Measurements from ENCODE around the gene CMIP.
"Not testable (repeated sequence)": the region's sequence is repeated elsewhere in the genome, so short reads cannot be mapped to it uniquely, and the experiment has no call there.

CMIP gene

GRCh38 chr16:81732699-81733098, 288.1 kb downstream of the CMIP start:
- no peak for FAIRE-seq

DNA sequence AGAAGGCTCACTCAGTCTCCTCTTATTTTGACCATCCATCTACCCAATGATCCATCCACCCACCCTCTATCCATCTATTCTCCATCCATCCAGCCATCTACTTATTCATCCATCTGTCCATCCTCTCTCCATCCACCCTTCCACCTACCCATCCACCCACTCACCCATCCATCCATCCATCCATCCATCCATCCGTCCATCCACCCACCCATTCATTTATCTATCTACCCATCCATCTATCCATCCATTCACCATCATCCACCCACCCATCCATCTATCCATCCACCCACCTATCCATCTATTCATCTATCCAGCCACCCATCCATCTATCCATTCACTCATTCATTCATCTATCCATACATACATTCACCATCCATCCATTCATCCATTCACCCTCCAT, 288.7 kb downstream of the CMIP start:
- FAIRE-seq = no peak

GRCh38 chr16:81734632-81735434, 290.2 kb downstream of the CMIP start:
- no peak for FAIRE-seq

DNA sequence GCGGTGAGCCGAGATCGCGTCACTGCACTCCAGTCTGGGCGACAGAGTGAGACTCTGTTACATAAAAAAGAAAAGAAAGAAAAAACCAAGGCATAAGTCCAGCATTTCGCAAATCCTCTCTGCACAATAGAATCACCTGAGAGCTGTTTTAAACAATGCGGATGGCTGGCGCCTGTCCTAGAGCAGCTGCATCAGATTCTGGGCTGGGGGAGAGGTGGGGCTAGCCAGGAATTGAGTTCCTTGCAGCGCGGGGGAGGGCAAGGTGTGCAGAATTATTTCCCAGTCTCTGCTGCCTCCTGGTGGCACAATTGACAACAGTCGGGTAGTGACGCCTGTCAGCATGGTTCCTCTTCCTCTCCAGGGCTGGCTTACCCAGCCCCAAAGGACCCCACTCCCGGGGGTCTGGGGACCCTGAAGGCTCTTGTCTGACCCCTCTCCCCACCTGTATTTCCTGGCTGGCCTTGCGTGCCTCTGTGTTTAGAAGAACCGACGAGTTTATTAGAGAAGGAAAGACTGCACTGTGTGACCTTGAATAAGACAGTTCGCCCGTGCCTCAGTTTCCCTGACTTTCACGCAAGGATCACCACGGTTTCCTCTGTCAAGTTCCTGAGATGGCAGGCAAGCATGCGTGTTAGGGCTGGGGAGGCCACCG, 293.4 kb downstream of the CMIP start:
- FAIRE-seq = no peak

DNA sequence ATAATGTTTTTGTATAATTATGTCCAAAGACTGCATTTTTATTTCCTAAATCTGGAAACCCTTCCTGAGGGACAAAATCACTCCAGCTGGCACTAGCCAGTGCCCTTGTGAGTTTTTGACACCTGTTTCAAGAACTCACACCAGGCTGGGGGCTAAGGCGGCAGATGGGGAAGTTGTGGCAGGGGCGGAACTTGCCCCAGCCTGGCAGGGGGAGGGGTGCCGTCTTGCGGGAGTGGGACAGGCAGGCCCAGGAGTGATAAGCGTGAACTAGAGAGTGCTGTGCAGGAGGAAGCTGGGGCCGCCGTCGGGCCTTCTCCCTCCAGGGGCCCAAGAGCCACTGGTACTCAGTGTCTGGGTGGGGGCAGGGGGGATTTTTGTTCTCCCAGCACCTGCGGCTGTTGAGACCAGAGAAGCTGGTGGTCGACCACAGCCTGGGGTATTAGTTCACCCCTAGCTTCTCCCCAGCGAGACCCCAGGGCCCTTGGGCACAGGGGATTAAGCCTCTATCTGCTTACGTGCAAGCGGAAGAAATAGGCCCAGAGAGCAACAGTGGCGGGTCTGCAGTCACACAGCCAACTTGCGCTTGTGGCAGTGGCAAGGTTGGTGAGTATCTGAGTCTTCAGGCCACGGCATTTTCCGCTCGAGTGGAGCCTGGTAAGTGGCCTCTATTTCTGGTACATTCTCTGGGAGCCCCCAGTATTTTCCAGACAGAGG, 294.3 kb downstream of the CMIP start:
- no peak for FAIRE-seq

DNA sequence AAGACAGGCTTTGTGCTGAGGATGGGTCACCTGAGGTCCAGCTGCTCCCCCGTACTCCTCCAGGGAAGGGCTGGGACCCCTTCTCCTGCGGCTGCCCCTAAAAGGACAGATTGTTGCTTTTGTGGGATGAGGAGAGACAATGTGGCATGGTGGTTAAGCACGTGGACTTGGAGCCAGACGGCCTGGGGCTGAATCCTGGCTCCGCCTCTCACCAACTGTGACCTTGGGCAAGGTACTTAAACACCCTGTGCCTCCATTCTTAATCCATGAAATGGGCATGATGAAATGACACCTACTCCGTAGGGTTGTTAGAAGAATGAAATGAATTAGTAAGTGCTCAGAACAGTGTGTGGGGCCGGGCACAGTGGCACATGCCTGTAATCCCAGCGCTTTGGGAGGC, 294.9 kb downstream of the CMIP start:
- FAIRE-seq = no peak

- FAIRE-seq = no peak
Observed at GRCh38 chr16:81740169-81740568, 295.6 kb downstream of the CMIP start.

DNA sequence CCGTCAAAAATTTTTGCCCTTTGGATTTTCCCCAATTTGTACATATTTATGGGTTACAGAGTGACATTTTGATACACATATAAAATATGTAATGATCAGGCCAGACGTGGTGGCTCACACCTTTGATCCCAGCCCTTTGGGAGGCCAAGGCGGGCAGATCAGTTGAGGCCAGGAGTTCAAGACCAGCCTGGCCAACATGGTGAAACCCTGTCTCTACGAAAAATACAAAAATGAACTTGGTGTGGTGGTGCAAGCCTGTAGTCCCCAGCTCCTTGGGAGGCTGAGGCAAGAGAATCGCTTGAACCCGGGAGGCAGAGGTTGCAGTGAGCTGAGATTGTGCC, 296.8 kb downstream of the CMIP start:
- not testable (repeated sequence) for FAIRE-seq

DNA sequence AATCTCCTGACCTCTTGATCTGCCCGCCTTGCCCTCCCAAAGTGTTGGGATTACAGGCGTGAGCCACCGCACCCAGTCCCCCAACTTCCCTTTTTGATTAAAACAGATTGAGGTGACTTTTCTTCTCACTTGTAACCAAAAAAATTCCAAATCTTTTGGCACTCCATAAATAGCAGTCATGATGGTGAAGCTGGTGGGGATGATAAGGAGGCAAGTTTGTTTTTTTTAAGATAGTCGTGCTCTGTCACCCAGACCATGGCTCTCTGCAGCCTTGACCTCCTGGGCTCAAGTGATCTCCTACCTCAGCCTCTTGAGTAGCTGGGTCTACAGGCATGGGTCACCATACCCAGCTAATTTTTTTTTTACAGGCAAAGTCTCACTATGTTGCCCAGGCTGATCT, 299.8 kb downstream of the CMIP start:
- no peak for FAIRE-seq

GRCh38 chr16:81744911-81745310, 300.3 kb downstream of the CMIP start:
- no peak for FAIRE-seq

- no peak for FAIRE-seq
Observed at GRCh38 chr16:81745704-81746558, 301.3 kb downstream of the CMIP start.

DNA sequence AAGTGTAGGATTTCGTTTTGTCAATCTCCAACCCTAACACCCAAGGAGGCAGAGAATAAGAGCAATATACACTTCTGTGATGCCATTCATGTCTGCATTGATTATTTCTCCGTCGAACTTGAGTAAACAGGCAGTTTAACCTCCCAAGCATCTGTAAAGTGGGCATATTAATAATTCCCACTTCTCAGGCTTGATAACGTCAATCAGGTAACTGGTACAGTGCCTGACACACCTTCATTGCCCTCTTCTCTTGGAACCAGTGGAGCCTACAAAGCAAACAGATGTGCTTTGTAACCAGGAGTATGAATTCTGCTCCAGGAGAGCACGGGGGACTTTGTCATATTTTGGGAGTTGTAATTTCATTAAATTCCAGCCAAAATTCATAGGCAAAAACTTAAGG, 302.0 kb downstream of the CMIP start:
- no peak for FAIRE-seq

DNA sequence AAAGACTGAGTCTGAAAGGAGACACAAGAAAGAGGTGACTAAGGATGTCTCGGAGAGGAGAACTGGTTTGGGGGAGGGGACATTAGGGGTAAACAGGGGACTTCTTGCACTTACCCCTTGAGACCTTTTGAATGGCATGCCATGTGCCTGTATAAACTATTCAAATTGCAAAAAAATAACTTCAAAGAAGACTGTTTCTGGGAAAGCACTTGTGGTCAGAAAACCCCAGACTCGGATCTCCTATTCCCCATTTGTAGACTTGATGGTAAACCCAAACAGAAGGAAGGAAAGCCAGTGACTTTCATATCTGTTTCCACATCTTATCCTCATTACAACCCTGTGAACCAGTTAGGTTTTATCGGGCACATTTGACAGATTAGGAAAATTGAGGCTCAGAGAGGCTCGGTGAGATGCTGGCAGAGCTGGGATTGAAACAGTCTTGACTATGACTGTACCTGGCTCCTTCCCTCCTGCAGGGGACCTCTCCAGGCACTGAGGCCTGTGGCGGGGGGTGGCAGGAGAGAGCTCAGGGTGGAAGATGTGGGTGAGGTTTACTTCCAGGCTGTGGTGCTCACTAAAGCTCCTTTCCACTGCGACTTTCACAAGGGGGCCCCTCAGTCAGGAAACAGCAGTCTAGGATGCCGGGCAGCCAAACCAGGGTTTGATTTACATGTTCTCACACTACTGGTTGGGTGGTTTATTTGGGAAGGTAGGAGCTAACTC, 304.0 kb downstream of the CMIP start:
- no peak for FAIRE-seq

DNA sequence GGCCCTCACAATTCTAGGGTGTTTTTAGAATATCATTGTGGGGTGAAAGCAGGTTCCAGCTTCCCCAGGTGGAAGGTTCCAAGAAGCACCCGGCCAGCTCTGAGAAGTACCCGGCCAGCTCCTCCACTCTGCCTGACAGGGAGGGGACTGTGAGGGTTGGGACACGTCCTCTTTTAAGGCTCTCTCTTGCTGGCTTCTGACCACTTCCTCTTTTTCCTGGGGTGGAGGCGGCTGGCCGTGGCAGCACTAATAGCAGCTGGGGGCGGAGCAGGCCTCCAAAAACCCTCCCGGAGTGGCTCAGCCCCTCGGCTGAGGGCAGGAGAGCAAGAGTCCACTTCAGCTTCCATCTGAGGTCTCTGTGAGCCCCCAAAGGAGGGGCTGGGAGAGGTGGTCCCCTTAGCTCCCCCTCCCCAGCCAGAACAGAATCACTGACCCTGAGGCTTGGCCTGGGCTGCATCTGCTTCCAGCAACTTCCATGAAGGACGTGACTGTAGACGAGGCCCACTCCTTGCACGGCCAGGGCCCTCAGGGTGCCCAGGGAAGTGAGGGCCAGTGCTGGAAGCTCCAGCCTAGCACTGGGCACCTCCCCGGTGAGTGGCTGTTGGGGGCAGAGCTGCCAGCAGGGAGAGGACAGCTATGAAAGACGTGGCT, 307.7 kb downstream of the CMIP start:
- no peak for FAIRE-seq

GRCh38 chr16:81752876-81753227, 308.2 kb downstream of the CMIP start:
- no peak for FAIRE-seq

DNA sequence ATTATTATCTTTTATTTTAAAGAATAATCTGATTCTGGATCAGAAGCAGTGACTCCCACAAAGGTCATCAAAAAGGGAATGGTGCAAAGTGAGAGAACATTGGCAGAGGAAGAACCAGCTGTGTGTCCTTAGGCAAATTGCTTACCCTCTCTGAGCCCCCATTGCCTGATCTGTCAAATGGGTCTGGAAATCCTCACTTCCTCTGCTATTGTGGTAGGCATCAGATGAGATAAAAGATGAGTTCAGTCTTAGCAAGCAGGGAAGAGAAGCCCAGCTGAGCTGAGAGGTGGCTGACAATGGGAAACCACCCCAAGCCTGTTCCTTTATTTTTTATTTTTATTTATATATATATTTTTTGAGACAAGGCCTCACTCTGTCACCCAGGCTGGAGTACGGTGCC, 310.2 kb downstream of the CMIP start:
- no peak for FAIRE-seq

GRCh38 chr16:81755915-81756614, 311.5 kb downstream of the CMIP start:
- no peak for FAIRE-seq

DNA sequence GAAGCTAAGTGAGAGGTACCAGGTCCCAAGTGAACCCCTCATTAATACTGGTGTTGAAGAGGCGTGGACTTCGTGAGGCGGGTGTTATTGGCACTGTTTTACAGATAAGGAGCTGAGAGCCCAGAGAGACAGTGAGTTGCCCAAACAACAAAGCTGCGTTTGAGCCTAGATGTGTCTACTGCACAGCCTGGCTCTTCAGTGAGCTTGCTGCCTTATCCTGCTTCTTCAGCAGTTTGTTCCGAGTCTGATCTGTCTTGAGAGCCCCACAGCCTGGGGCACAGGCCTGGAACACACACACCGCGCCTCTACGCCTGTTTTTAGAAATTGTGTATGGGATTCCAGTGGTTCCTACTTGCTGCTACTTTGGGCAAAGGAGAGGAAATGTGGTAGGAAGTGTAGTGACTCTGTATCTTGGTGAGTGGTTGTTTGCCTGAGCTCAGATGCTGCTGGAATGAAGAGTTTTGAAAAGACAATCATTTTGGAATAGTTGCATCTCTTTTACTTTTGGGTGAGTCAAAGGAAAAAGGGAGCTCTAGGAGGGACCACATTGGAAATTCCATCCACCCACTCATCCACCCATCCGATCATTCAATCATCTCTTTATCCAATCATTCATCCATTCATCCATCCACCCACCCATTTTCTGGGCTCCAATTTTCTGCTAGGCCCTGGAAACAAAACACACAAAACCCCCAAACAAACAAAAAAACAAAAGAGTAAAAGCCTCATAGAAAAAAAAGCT, 312.2 kb downstream of the CMIP start:
- no peak for FAIRE-seq

GRCh38 chr16:81758376-81758775, 313.8 kb downstream of the CMIP start:
- FAIRE-seq = no peak
